ENCODE measurements around the gene HSBP1.

DNA sequence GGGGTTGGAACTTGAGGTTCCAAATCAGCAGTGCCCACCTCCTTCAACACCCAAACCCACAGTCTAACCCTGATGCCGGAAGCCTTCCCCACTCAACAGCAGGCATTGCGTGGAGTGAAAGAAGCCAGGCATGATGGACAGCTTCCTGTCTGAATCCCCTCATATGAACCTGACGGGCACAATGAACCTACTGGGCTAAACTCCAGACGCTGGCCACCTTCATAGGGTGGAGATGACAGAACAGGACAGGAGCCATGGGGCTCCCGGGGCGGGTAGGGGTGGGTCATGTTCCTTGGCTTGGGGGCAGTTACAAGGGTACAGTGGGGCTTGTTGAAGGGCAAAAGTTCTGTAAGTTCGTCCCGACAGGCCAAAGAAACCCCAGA, 460 bp upstream of the HSBP1 start:
- TF ChIP-seq, protein P1, sequence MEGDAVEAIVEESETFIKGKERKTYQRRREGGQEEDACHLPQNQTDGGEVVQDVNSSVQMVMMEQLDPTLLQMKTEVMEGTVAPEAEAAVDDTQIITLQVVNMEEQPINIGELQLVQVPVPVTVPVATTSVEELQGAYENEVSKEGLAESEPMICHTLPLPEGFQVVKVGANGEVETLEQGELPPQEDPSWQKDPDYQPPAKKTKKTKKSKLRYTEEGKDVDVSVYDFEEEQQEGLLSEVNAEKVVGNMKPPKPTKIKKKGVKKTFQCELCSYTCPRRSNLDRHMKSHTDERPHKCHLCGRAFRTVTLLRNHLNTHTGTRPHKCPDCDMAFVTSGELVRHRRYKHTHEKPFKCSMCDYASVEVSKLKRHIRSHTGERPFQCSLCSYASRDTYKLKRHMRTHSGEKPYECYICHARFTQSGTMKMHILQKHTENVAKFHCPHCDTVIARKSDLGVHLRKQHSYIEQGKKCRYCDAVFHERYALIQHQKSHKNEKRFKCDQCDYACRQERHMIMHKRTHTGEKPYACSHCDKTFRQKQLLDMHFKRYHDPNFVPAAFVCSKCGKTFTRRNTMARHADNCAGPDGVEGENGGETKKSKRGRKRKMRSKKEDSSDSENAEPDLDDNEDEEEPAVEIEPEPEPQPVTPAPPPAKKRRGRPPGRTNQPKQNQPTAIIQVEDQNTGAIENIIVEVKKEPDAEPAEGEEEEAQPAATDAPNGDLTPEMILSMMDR (IDR thresholded peaks at IDR 0.05), result no peak
- no peak for TF ChIP-seq ZFX (IDR thresholded peaks at IDR 0.05; ENCODE audit: borderline replicate concordance)
